ENCODE measurements around the gene PGS1.

Gene PGS1

GRCh38 chr17:78346605-78347250 lies 31.7 kb upstream of the PGS1 start:
- DNase-seq, result no peak

GRCh38 chr17:78347453-78347852 lies 31.0 kb upstream of the PGS1 start:
- no peak for DNase-seq

- no peak for DNase-seq
Measured at GRCh38 chr17:78348055-78348770, 30.2 kb upstream of the PGS1 start.

- no peak for DNase-seq
Measured at GRCh38 chr17:78349891-78350642, 28.4 kb upstream of the PGS1 start.

- DNase-seq, result no peak
Measured at GRCh38 chr17:78351449-78352006, 26.9 kb upstream of the PGS1 start.

- DNase-seq, result no peak
Measured at GRCh38 chr17:78353834-78354233, 24.6 kb upstream of the PGS1 start.

- no peak for DNase-seq
Measured at GRCh38 chr17:78355045-78355641, 23.3 kb upstream of the PGS1 start.

GRCh38 chr17:78355701-78356100 lies 22.7 kb upstream of the PGS1 start:
- no peak for DNase-seq

- no peak for DNase-seq
Measured at GRCh38 chr17:78356101-78356713, 22.2 kb upstream of the PGS1 start.

GRCh38 chr17:78357177-78357586 lies 21.3 kb upstream of the PGS1 start:
- no peak for DNase-seq

- no peak for DNase-seq
Measured at GRCh38 chr17:78357672-78358537, 20.5 kb upstream of the PGS1 start.

- no peak for DNase-seq
Measured at GRCh38 chr17:78358538-78359320, 19.7 kb upstream of the PGS1 start.

GRCh38 chr17:78359321-78359996 lies 19.0 kb upstream of the PGS1 start:
- DNase-seq, result no peak

GRCh38 chr17:78359997-78360370 lies 18.5 kb upstream of the PGS1 start, which contains the start of gene SOCS3:
TSS of gene SOCS3 (minus strand) at chr17:78360077. CDS start at chr17:78359095, 982 bp downstream.
- DNase-seq, result peak; percentile 58

GRCh38 chr17:78360371-78361224 lies 17.9 kb upstream of the PGS1 start:
- peak; percentile 66 for DNase-seq

- no peak for DNase-seq
Measured at GRCh38 chr17:78361225-78361701, 17.2 kb upstream of the PGS1 start.

- no peak for DNase-seq
Measured at GRCh38 chr17:78362232-78362631, 16.2 kb upstream of the PGS1 start.

- no peak for DNase-seq
Measured at GRCh38 chr17:78362671-78363070, 15.8 kb upstream of the PGS1 start.

All from NCI-H1092 (cell line).